ENCODE data around the gene DIS3L2. TPM values are rescaled to one million over a fixed set of nuclear protein-coding genes. Genes with fewer than 3 reads are reported as not detected.
"Not testable (repeated sequence)": the region's sequence is repeated elsewhere in the genome, so short reads cannot be mapped to it uniquely, and the experiment has no call there.

Gene DIS3L2
- total RNA-seq, 1 donor from 2014 or later = 77.2 TPM

GRCh38 chr2:231928901-231929725, 32.4 kb upstream of the DIS3L2 start:
- DNase-seq (ENCODE audit: low spot score) = peak; percentile 27

GRCh38 chr2:231929961-231930592, 31.4 kb upstream of the DIS3L2 start:
- peak; percentile 29 for DNase-seq (ENCODE audit: low spot score)

- peak; percentile 38 for DNase-seq (ENCODE audit: low spot score)
Observed at GRCh38 chr2:231930593-231931281, 30.8 kb upstream of the DIS3L2 start.

- DNase-seq (ENCODE audit: low spot score) = peak; percentile 35
Observed at GRCh38 chr2:231931481-231931915, 30.0 kb upstream of the DIS3L2 start.

- DNase-seq (ENCODE audit: low spot score) = no peak
Observed at GRCh38 chr2:231932711-231932970, 28.9 kb upstream of the DIS3L2 start.

- peak; percentile 33 for DNase-seq (ENCODE audit: low spot score)
Observed at GRCh38 chr2:231932985-231933915, 28.3 kb upstream of the DIS3L2 start.

- peak; percentile 38 for DNase-seq (ENCODE audit: low spot score)
Observed at GRCh38 chr2:231933916-231934401, 27.6 kb upstream of the DIS3L2 start.

GRCh38 chr2:231934441-231935206, 26.9 kb upstream of the DIS3L2 start:
- no peak for DNase-seq (ENCODE audit: low spot score)

GRCh38 chr2:231935207-231935524, 26.3 kb upstream of the DIS3L2 start:
- DNase-seq (ENCODE audit: low spot score) = no peak

GRCh38 chr2:231935815-231936214, 25.7 kb upstream of the DIS3L2 start:
- DNase-seq (ENCODE audit: low spot score) = no peak

- no peak for DNase-seq (ENCODE audit: low spot score)
Observed at GRCh38 chr2:231936491-231936890, 25.0 kb upstream of the DIS3L2 start.

- DNase-seq (ENCODE audit: low spot score) = no peak
Observed at GRCh38 chr2:231937057-231937456, 24.5 kb upstream of the DIS3L2 start.

GRCh38 chr2:231939022-231939421, 22.5 kb upstream of the DIS3L2 start:
- DNase-seq (ENCODE audit: low spot score) = no peak

GRCh38 chr2:231940795-231941194, 20.7 kb upstream of the DIS3L2 start:
- DNase-seq (ENCODE audit: low spot score) = no peak

- DNase-seq (ENCODE audit: low spot score) = no peak
Observed at GRCh38 chr2:231941673-231942072, 19.8 kb upstream of the DIS3L2 start.

- DNase-seq (ENCODE audit: low spot score) = no peak
Observed at GRCh38 chr2:231942180-231942579, 19.3 kb upstream of the DIS3L2 start.

- DNase-seq (ENCODE audit: low spot score) = no peak
Observed at GRCh38 chr2:231946241-231946814, 15.2 kb upstream of the DIS3L2 start.

GRCh38 chr2:231947112-231947511, 14.4 kb upstream of the DIS3L2 start:
- DNase-seq (ENCODE audit: low spot score) = not testable (repeated sequence)

- DNase-seq (ENCODE audit: low spot score) = no peak
Observed at GRCh38 chr2:231947694-231948093, 13.8 kb upstream of the DIS3L2 start.

GRCh38 chr2:231951452-231952035, 10.0 kb upstream of the DIS3L2 start:
- DNase-seq (ENCODE audit: low spot score) = no peak
